ENCODE measurements around the gene ZNF641. TPM values are rescaled to one million over a fixed set of nuclear protein-coding genes. Genes with fewer than 3 reads are reported as not detected.
A peak's percentile ranks its signal among the peaks of the same experiment; 100 is the strongest.

Gene ZNF641
- total RNA-seq, 3 donors from 2014 or later = 22.9 to 33.8 (median 23.4) TPM

DNA sequence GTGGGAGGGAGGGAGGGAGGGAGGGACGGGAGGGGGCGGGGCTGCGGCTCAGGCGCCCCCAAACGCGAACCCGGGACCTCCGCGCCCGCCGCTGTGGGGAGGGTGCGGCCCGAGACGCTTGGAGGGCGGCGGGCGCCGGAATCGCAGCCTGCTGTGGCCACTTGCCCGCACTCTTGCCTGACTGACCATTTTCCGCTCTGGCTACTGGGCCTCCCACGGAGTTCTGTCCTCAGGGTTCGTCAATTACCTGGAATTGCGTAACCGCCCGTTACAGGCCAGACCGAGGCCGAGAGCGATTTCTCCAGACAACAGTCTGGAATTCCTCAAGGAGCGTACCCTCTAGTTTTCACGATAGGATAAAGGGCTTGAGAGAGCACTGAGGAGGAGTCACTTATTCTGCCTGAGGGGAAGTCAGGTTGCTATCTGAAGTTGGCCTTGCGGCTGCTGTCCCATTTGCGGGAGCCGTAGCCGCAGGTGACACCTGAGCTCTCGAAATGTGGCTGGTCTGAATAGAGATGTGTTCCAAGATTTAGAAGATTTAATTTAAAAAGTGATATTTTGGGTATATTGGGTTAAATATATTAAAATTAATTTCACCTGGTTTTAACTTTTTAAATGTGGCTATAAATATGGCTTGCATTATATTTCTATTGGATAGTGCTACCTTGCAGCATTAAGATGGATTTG is 446 bp upstream of the ZNF641 start:
- Histone ChIP-seq H3K36me3 (no peaks in the 10 kb centered on the region), H3K27ac (peak overlapping the region; percentile 96 to 99), H3K27me3 (no peaks in the 10 kb centered on the region), H3K4me1 (peaks cover 0 to 3% of the 10 kb centered on the region in 2 donors), H3K9me3 (no peaks in the 10 kb centered on the region), H3K4me3 (peak overlapping the region; percentile 73 to 95 (median 89))
- TF ChIP-seq, protein P1, sequence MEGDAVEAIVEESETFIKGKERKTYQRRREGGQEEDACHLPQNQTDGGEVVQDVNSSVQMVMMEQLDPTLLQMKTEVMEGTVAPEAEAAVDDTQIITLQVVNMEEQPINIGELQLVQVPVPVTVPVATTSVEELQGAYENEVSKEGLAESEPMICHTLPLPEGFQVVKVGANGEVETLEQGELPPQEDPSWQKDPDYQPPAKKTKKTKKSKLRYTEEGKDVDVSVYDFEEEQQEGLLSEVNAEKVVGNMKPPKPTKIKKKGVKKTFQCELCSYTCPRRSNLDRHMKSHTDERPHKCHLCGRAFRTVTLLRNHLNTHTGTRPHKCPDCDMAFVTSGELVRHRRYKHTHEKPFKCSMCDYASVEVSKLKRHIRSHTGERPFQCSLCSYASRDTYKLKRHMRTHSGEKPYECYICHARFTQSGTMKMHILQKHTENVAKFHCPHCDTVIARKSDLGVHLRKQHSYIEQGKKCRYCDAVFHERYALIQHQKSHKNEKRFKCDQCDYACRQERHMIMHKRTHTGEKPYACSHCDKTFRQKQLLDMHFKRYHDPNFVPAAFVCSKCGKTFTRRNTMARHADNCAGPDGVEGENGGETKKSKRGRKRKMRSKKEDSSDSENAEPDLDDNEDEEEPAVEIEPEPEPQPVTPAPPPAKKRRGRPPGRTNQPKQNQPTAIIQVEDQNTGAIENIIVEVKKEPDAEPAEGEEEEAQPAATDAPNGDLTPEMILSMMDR (IDR thresholded peaks at IDR 0.05) = no peak
- TF ChIP-seq POLR2AphosphoS5 (IDR thresholded peaks at IDR 0.05) = peak in 2 of 3 donors; percentile 35 to 49
- intact Hi-C loops (cut with DNase I; ENCODE audit: low total_unique reads) = loop anchor here (10.0 kb wide), 1 partner anchor 1916 kb away; no protein-coding TSS in a partner anchor
- DNase-seq (ENCODE audit: low spot score in 2 of 2) = peak; percentile 47 to 63

DNA sequence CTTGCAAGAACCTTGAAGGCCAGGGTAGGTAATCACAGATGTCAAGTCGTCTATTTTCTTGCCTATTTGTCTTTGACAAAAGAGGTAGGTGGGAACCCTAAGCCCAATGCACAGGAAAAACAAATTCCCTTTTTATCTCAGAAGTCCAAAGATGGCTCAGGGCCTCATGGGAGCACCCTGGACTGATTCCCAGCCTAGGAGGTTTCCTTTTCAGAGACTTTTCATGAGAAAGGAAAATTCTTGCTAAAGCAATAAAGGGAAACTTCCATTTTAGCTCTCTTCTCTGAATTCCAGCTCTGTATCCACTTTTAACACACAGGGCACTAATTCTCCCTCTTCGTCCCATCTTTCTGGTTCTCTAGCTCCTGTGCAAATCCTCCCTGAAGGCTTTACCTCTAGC is 1.2 kb downstream of the ZNF641 start:
- intact Hi-C loops (cut with DNase I; ENCODE audit: low total_unique reads) = no loop called here
- Histone ChIP-seq H3K4me1 (peaks cover 0 to 3% of the 10 kb centered on the region in 2 donors), H3K9me3 (no peaks in the 10 kb centered on the region), H3K27me3 (no peaks in the 10 kb centered on the region), H3K4me3 (peak overlapping the region; percentile 73 to 95 (median 89)), H3K27ac (peak overlapping the region; percentile 96 to 99), H3K36me3 (no peaks in the 10 kb centered on the region)
- no peak for DNase-seq (ENCODE audit: low spot score in 2 of 2)
- TF ChIP-seq POLR2A (IDR thresholded peaks at IDR 0.05) = no peak

DNA sequence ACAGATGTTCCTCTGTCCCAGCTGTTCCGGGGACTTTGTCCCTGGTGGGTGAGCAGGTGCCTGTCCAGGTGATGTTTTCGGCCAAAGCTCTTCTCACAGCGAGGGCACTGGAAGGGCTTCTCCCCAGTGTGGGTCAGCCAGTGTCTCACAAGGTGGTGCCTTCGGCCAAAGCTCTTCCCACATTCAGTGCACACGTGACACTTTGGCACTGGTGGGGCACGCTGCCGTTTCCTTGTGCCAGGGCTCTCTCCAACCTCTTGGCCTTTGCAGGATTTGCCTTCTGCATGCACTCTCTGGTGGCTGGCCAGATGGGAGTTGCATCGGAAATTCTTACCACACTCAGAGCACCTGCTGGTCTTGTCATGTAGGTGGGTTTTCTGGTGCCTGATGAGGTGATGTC is 7.7 kb downstream of the ZNF641 start:
- Histone ChIP-seq H3K4me3 (no peak overlapping the region), H3K4me1 (no peaks in the 10 kb centered on the region), H3K9me3 (no peaks in the 10 kb centered on the region), H3K27ac (no peak overlapping the region), H3K27me3 (no peaks in the 10 kb centered on the region), H3K36me3 (no peaks in the 10 kb centered on the region)
- TF ChIP-seq POLR2A (IDR thresholded peaks at IDR 0.05) (no peak), POLR2AphosphoS5 (IDR thresholded peaks at IDR 0.05) (no peak)
- TF ChIP-seq, protein P1 (IDR thresholded peaks at IDR 0.05) = no peak
- no peak for DNase-seq (ENCODE audit: low spot score in 2 of 2)
- intact Hi-C loops (cut with DNase I; ENCODE audit: low total_unique reads) = no loop called here

DNA sequence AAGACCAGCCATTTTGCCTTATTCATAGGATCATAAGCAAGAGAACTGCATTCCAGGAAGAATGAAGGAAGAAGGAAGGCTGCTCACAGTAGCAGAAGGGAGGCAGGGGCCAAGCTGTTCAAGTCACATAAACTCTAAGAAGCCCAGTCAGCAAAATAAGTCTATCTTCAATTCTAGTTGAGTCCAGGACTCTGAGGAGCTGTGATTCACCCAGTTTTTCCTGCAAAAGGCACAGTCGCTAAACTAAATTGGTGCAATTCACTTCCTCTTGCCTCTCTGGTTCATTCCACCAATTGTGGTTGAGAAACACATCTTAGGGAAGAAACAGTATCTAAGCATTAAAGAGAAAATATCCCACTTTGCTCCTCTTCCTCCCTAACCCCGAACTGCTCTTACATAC is 9.8 kb downstream of the ZNF641 start:
- DNase-seq (ENCODE audit: low spot score in 2 of 2) = no peak
- Histone ChIP-seq H3K4me1 (no peaks in the 10 kb centered on the region), H3K9me3 (no peaks in the 10 kb centered on the region), H3K36me3 (no peaks in the 10 kb centered on the region), H3K4me3 (no peak overlapping the region), H3K27me3 (no peaks in the 10 kb centered on the region), H3K27ac (no peak overlapping the region)
- intact Hi-C loops (cut with DNase I; ENCODE audit: low total_unique reads) = no loop called here
- TF ChIP-seq POLR2AphosphoS5 (IDR thresholded peaks at IDR 0.05) = no peak
- TF ChIP-seq, protein P1 (IDR thresholded peaks at IDR 0.05) = no peak
- no peak for TF ChIP-seq POLR2A (IDR thresholded peaks at IDR 0.05)

DNA sequence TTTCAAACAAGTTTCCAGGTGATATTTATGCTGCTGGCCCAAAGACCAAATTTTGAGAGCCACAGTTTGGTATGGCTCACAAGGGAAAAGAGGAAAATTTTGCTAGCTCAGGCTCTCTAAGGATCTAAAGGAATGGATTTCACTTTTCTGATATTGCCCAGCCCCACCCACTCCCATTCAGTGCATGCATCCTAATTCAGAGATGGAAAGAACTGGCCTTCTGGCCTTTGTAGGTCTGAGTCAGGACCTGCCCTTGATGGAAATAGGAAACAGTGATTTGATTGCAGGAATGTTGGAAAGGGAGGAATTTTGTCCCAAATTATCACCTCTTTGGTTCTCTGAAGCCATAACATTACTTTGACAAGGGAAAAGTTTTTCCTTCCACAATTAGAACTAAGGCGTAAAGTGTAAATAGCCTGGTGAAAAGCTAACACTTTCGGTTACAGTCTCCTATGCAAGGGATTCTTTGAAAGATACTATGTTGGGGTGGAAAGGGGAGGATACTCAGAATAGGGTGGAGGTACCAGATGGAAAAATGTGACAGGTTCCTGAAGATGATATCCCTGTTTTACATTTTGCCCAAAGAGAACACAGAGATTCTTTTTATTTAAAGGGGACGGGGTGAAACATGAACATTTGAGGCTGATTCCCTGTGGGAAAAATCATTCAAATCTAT is 11.1 kb downstream of the ZNF641 start:
- TF ChIP-seq, protein P1 (IDR thresholded peaks at IDR 0.05) = no peak
- no peak for TF ChIP-seq POLR2AphosphoS5 (IDR thresholded peaks at IDR 0.05)
- no peak for TF ChIP-seq POLR2A (IDR thresholded peaks at IDR 0.05)
- intact Hi-C loops (cut with DNase I; ENCODE audit: low total_unique reads) = no loop called here
- Histone ChIP-seq H3K27ac (no peak overlapping the region), H3K27me3 (no peaks in the 10 kb centered on the region), H3K4me1 (no peaks in the 10 kb centered on the region), H3K9me3 (no peaks in the 10 kb centered on the region), H3K4me3 (no peak overlapping the region), H3K36me3 (no peaks in the 10 kb centered on the region)
- DNase-seq (ENCODE audit: low spot score in 2 of 2) = no peak
